Testis (tissue), 3 donors: ENCODE measurements around the gene CYP2U1. TPM values are rescaled to one million over a fixed set of nuclear protein-coding genes. Genes with fewer than 3 reads are reported as not detected.
"Not testable (repeated sequence)": the region's sequence is repeated elsewhere in the genome, so short reads cannot be mapped to it uniquely, and the experiment has no call there.

Source experiments
- DNase-seq: peaks from one replicate; pipeline ENCODE4 v3.0.0-alpha.2; 2019
- H3K27ac ChIP-seq, 2 donors: fragments of 200-600 bp; sonication (generic); one replicate each; pipeline ENCODE4 v1.5.1; 2019
- H3K27me3 ChIP-seq: fragments of 200-600 bp; sonication (generic); one replicate; pipeline ENCODE4 v1.5.1; 2019
- H3K36me3 ChIP-seq: fragments of 200-600 bp; sonication (generic); one replicate; pipeline ENCODE4 v1.5.1; 2017; ENCODE audit warnings: low read depth; ENCODE audit errors: missing control alignments
- H3K4me1 ChIP-seq: fragments of 200-600 bp; sonication (generic); one replicate; pipeline ENCODE4 v1.5.1; 2019
- H3K4me3 ChIP-seq, 2 donors: fragments of 200-600 bp; sonication (generic); one replicate each; pipeline ENCODE4 v1.5.1; 2017 to 2019
- H3K9me3 ChIP-seq: fragments of 200-600 bp; sonication (generic); one replicate; pipeline ENCODE4 v1.5.1; 2017
- POLR2A ChIP-seq: fragments of 450-650 bp; IDR thresholded peaks from one replicate; pipeline ENCODE4 v1.6.1; 2017; ENCODE audit warnings: antibody characterized with exemption, mild to moderate bottlenecking, moderate library complexity
- WGBS, 2 donors: methylation state at CpG; one replicate each; pipeline ENCODE4 v1.1.5; 2018; 5-methylcytosine and 5-hydroxymethylcytosine counted together
- intact Hi-C: fragments of 100-400 bp; cut with DNase I; formaldehyde crosslinking; loops from one replicate; pipeline ENCODE4 v1.15.1; 2023; ENCODE audit warnings: low total_unique reads
- polyA plus RNA-seq: library from polyadenylated mRNA; stranded (reverse); fragments of 350-450 nt; fragmentation: Illumina TruSeq; extraction: RNeasy Lipid Tissue Mini Kit (QIAGEN cat#74804); gene quantifications from one replicate; pipeline ENCODE4 v1.2.3, GENCODE V29; 2014; ENCODE audit warnings: low read depth, low replicate concordance; ENCODE audit not compliant: insufficient read depth
- total RNA-seq, 2 donors: library from RNA; depleted of rRNA; stranded (reverse); fragments of >200 nt; gene quantifications; one replicate each; pipeline ENCODE4 v1.2.3, GENCODE V29; 2016
- TF ChIP-seq, protein P1 (sequence below), 3 experiments: fragments of 450-650 bp in 2 of 3; fragments of 200-600 bp in 1 of 3; sonication (generic) in 1 of 3; IDR thresholded peaks; one replicate each; pipeline ENCODE4 v1.5.1; 2016 to 2019; ENCODE audit warnings: antibody characterized with exemption in 3 of 3, mild to moderate bottlenecking in 2 of 3, moderate library complexity in 1 of 3

CYP2U1 gene
- total and polyA plus RNA-seq, 3 donors from 2014 or later, result 6.9 to 8.5 (median 7.7) TPM

DNA sequence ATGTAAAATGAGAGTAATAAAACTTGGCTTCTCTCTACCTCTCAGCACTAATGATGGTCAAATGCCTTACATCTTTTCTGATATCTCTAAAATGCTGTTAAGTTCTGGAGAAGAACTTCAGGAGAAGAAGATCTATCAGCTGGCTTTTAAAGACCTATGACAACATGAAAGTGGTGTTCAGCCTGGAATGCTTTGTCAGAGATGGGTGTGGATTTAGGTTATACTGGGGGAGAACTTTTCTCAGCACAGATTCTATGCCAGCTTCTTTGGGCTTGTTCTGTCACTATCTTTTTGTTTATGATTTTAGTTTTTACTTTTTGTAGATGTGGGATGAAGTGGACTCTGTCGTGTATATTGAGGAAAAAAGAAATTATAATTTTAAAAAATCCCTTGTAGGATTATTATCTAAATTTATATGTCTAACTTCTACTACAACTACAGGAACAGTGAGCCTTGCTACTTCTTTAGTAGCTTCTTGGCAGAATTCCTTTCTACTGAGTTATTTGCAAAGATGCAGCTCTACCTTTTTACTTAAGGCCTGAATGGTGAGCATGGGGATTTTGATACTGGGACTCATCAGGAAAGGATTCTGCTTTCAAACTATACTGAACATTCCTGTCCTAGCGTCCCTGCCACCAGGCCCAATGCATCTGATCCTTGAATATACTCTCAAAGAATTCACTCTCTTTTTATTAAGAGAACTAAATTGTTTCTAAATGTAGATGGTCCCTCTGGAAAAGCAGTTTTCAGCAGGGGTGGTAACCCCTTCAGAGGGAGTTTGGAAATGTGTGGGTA, 19.6 kb downstream of the CYP2U1 start:
- Histone ChIP-seq H3K4me3 (no peak overlapping the region), H3K9me3 (no peaks in the 10 kb centered on the region), H3K27me3 (no peaks in the 10 kb centered on the region), H3K36me3 (no peaks in the 10 kb centered on the region), H3K27ac (no peak overlapping the region), H3K4me1 (no peaks in the 10 kb centered on the region)
- WGBS, 2 donors, result 86 to 91% methylated on average over 2 of the region's 2 CpGs
- DNase-seq, result no peak
- no peak for TF ChIP-seq POLR2A
- TF ChIP-seq, protein P1, sequence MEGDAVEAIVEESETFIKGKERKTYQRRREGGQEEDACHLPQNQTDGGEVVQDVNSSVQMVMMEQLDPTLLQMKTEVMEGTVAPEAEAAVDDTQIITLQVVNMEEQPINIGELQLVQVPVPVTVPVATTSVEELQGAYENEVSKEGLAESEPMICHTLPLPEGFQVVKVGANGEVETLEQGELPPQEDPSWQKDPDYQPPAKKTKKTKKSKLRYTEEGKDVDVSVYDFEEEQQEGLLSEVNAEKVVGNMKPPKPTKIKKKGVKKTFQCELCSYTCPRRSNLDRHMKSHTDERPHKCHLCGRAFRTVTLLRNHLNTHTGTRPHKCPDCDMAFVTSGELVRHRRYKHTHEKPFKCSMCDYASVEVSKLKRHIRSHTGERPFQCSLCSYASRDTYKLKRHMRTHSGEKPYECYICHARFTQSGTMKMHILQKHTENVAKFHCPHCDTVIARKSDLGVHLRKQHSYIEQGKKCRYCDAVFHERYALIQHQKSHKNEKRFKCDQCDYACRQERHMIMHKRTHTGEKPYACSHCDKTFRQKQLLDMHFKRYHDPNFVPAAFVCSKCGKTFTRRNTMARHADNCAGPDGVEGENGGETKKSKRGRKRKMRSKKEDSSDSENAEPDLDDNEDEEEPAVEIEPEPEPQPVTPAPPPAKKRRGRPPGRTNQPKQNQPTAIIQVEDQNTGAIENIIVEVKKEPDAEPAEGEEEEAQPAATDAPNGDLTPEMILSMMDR (IDR thresholded peaks at IDR 0.05), result no peak
- intact Hi-C loops, result no loop called here

- no peaks in the 10 kb centered on the region for H3K36me3 ChIP-seq
- no peaks in the 10 kb centered on the region for H3K4me1 ChIP-seq
- H3K9me3 ChIP-seq, result no peaks in the 10 kb centered on the region
- no peak overlapping the region for H3K4me3 ChIP-seq
- intact Hi-C loops, result no loop called here
- TF ChIP-seq POLR2A, result no peak
- TF ChIP-seq, protein P1 (IDR thresholded peaks at IDR 0.05), result no peak
- no peak overlapping the region for H3K27ac ChIP-seq
- no peak for DNase-seq
- H3K27me3 ChIP-seq, result no peaks in the 10 kb centered on the region
Observed at GRCh38 chr4:107951551-107951950, 20.2 kb downstream of the CYP2U1 start.

- H3K4me3 ChIP-seq, result no peak overlapping the region
- DNase-seq, result no peak
- WGBS, 2 donors, result 75 to 90% methylated on average over 1 of the region's 1 CpG
- no peaks in the 10 kb centered on the region for H3K27me3 ChIP-seq
- no peaks in the 10 kb centered on the region for H3K9me3 ChIP-seq
- no peak overlapping the region for H3K27ac ChIP-seq
- no peaks in the 10 kb centered on the region for H3K36me3 ChIP-seq
- TF ChIP-seq, protein P1 (IDR thresholded peaks at IDR 0.05), result no peak
- TF ChIP-seq POLR2A, result no peak
- intact Hi-C loops, result no loop called here
- no peaks in the 10 kb centered on the region for H3K4me1 ChIP-seq
Observed at GRCh38 chr4:107956011-107956410, 24.7 kb downstream of the CYP2U1 start.

DNA sequence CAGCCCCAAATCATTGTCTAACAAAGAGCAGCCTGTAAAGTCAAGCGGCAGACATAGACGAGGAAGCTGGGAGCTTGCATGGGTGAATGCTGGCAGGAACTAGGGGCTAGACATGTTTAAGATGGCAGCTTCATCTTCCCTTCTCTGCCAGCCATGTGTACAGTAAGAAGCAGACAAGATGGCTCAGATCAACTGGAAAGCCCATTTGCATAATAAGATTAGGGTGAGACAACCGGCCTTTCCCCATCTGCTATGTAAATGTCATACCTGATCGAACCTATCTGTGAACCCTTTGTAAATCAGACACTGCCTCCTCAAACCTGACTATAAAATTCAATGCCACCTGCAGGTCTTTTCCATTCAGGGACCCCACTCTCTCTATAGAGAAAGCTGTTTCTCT, 35.6 kb downstream of the CYP2U1 start:
- WGBS, 2 donors, result 69 to 81% methylated on average over 4 of the region's 4 CpGs
- DNase-seq, result no peak
- no peaks in the 10 kb centered on the region for H3K4me1 ChIP-seq
- intact Hi-C loops, result no loop called here
- H3K4me3 ChIP-seq, result no peak overlapping the region
- no peaks in the 10 kb centered on the region for H3K9me3 ChIP-seq
- TF ChIP-seq, protein P1 (IDR thresholded peaks at IDR 0.05), result no peak
- TF ChIP-seq POLR2A, result no peak
- H3K27me3 ChIP-seq, result no peaks in the 10 kb centered on the region
- no peak overlapping the region for H3K27ac ChIP-seq
- H3K36me3 ChIP-seq, result no peaks in the 10 kb centered on the region

DNA sequence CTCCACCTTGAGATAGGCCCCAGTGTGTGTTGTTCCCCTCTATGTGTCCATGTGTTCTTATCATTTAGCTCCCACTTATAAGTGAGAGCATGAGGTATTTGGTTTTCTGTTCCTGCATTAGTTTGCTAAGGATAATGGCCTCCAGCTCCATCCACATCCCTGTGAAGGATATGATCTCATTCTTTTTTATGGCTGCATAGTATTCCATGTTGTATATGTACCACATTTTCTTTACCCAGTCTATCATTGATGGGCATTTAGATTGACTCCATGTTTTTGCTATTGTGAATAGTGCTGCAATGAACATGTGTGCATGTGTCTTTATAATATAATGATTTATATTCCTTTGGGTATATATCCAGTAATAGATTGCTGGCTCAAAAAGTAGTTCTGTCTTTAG, 36.2 kb downstream of the CYP2U1 start:
- H3K9me3 ChIP-seq, DNase-seq, H3K36me3 ChIP-seq, H3K4me1 ChIP-seq, intact Hi-C loops, H3K27ac ChIP-seq, H3K27me3 ChIP-seq, H3K4me3 ChIP-seq: not testable (repeated sequence)

GRCh38 chr4:107967921-107968320, 36.6 kb downstream of the CYP2U1 start:
- H3K4me3 ChIP-seq, H3K27ac ChIP-seq, H3K27me3 ChIP-seq, DNase-seq, H3K9me3 ChIP-seq, H3K4me1 ChIP-seq, H3K36me3 ChIP-seq, intact Hi-C loops: not testable (repeated sequence)
- WGBS, 2 donors, result 93 to 100% methylated on average over 1 of the region's 1 CpG
